Ishikawa (cell line): Measurements from ENCODE around the gene BSCL2.

Source experiments
- CEBPB ChIP-seq: IDR thresholded peaks from 2 replicates; pipeline ENCODE4 v1.6.1; 2012
- CREB1 ChIP-seq: IDR thresholded peaks from 2 replicates; pipeline ENCODE4 v1.6.1; 2012; ENCODE audit warnings: low read depth
- EGR1 ChIP-seq: IDR thresholded peaks from 2 replicates; pipeline ENCODE4 v1.6.1; 2012
- EP300 ChIP-seq: IDR thresholded peaks from 2 replicates; pipeline ENCODE4 v1.6.1; 2012; ENCODE audit warnings: borderline replicate concordance
- FOXM1 ChIP-seq: IDR thresholded peaks from 2 replicates; pipeline ENCODE4 v1.6.1; 2012; ENCODE audit warnings: low read depth, borderline replicate concordance
- MAX ChIP-seq: IDR thresholded peaks from 2 replicates; pipeline ENCODE4 v1.6.1; 2012
- NFIC ChIP-seq: IDR thresholded peaks from 2 replicates; pipeline ENCODE4 v1.6.1; 2012
- RAD21 ChIP-seq: IDR thresholded peaks from 2 replicates; pipeline ENCODE4 v1.6.1; 2012; ENCODE audit warnings: low read depth
- REST ChIP-seq: IDR thresholded peaks from 2 replicates; pipeline ENCODE4 v1.6.1; 2012; ENCODE audit warnings: low read depth, mild to moderate bottlenecking
- TAF1 ChIP-seq: IDR thresholded peaks from 2 replicates; pipeline ENCODE4 v1.6.1; 2012; ENCODE audit warnings: low read depth, mild to moderate bottlenecking
- TCF12 ChIP-seq: IDR thresholded peaks from 2 replicates; pipeline ENCODE4 v1.6.1; 2012; ENCODE audit warnings: low read depth
- TEAD4 ChIP-seq: IDR thresholded peaks from 2 replicates; pipeline ENCODE4 v1.6.1; 2012
- USF1 ChIP-seq: IDR thresholded peaks from 2 replicates; pipeline ENCODE4 v1.6.1; 2012
- YY1 ChIP-seq: IDR thresholded peaks from 2 replicates; pipeline ENCODE4 v1.6.1; 2012; ENCODE audit warnings: low read depth
- ZBTB7A ChIP-seq: IDR thresholded peaks from 2 replicates; pipeline ENCODE4 v1.6.1; 2012; ENCODE audit warnings: low read depth

Gene BSCL2

GRCh38 chr11:62693624-62694023 is 13.6 kb downstream of the BSCL2 start:
- TF ChIP-seq MAX (peak; percentile 29; the same call in 1 of the 2 replicates), NFIC (peak; percentile 83), TEAD4 (peak; percentile 67), USF1 (0 out of 2 replicates have a peak, but pooled peaks have one; percentile 19)

- TF ChIP-seq RAD21, result no peak
- TF ChIP-seq TEAD4, result no peak
- no peak for TF ChIP-seq MAX
- no peak for TF ChIP-seq FOXM1
- no peak for TF ChIP-seq TCF12
- no peak for TF ChIP-seq CEBPB
- TF ChIP-seq USF1, result no peak
Observed at GRCh38 chr11:62689421-62690183, 17.6 kb downstream of the BSCL2 start, which contains the start of gene LRRN4CL. LRRN4CL (minus strand) TSS chr11:62689530; CDS start chr11:62688508, 1,022 bp downstream.

GRCh38 chr11:62688491-62688890 is 18.7 kb downstream of the BSCL2 start:
- no peak for TF ChIP-seq TCF12
- no peak for TF ChIP-seq ZBTB7A
- TF ChIP-seq FOXM1, result no peak

- TF ChIP-seq TCF12 (no peak), EGR1 (no peak), YY1 (no peak), CEBPB (no peak), USF1 (no peak), CREB1 (no peak)
Observed at GRCh38 chr11:62687508-62688396, 19.5 kb downstream of the BSCL2 start.

- no peak for TF ChIP-seq TCF12
- TF ChIP-seq MAX, result no peak
- TF ChIP-seq ZBTB7A, result no peak
- TF ChIP-seq USF1, result no peak
- no peak for TF ChIP-seq TEAD4
Observed at GRCh38 chr11:62682518-62682917, 24.7 kb downstream of the BSCL2 start.

GRCh38 chr11:62680825-62681240 is 26.4 kb downstream of the BSCL2 start:
- no peak for TF ChIP-seq CREB1
- no peak for TF ChIP-seq CEBPB
- no peak for TF ChIP-seq FOXM1
- peak; percentile 81 for TF ChIP-seq RAD21

GRCh38 chr11:62678770-62679696 is 28.2 kb downstream of the BSCL2 start, which contains the start of gene UBXN1:
UBXN1 (minus strand) TSS chr11:62679073; CDS start chr11:62678923, 150 bp downstream.
- no peak for TF ChIP-seq TEAD4
- peak; percentile 52; the same call in 1 of the 2 replicates for TF ChIP-seq NFIC
- no peak for TF ChIP-seq CREB1
- no peak for TF ChIP-seq EP300
- TF ChIP-seq MAX, result peak; percentile 86
- TF ChIP-seq REST, result no peak
- peak; percentile 46; the same call in 1 of the 2 replicates for TF ChIP-seq YY1
- TF ChIP-seq CEBPB, result peak; percentile 16; the same call in 1 of the 2 replicates
- TF ChIP-seq RAD21, result no peak
- TF ChIP-seq USF1, result peak; percentile 100
- peak; percentile 62 for TF ChIP-seq TCF12
- TF ChIP-seq TAF1, result peak; percentile 58
- no peak for TF ChIP-seq ZBTB7A
- peak; percentile 86 for TF ChIP-seq EGR1
- no peak for TF ChIP-seq FOXM1
